HG03520 (cell line): Measurements from ENCODE around the gene TTBK1.

Experiments
- ATAC-seq: cut with Tn5 transposase; IDR thresholded peaks from one replicate; pipeline ENCODE4 v1.9.1; 2021; ENCODE audit warnings: mild to moderate bottlenecking, moderate library complexity; ENCODE audit not compliant: unreplicated experiment

TTBK1 gene

GRCh38 chr6:43336382-43336781 lies 93.1 kb downstream of the TTBK1 start:
- ATAC-seq, result no peak
